Measurements from ENCODE around the gene DENND5B.
"Not testable (repeated sequence)": the region's sequence is repeated elsewhere in the genome, so short reads cannot be mapped to it uniquely, and the experiment has no call there.

DENND5B gene

GRCh38 chr12:31557707-31558106 lies 33.2 kb downstream of the DENND5B start:
- no peak for DNase-seq (ENCODE audit: low read depth)

- DNase-seq (ENCODE audit: low read depth), result not testable (repeated sequence)
Observed at GRCh38 chr12:31555466-31555865, 35.5 kb downstream of the DENND5B start.

GRCh38 chr12:31550590-31550989 lies 40.3 kb downstream of the DENND5B start:
- not testable (repeated sequence) for DNase-seq (ENCODE audit: low read depth)

GRCh38 chr12:31536672-31537071 lies 54.3 kb downstream of the DENND5B start:
- DNase-seq (ENCODE audit: low read depth), result no peak

GRCh38 chr12:31533470-31533869 lies 57.5 kb downstream of the DENND5B start:
- DNase-seq (ENCODE audit: low read depth), result no peak

- no peak for DNase-seq (ENCODE audit: low read depth)
Observed at GRCh38 chr12:31531893-31532292, 59.0 kb downstream of the DENND5B start.

GRCh38 chr12:31528095-31528494 lies 62.8 kb downstream of the DENND5B start:
- DNase-seq (ENCODE audit: low read depth), result no peak

- no peak for DNase-seq (ENCODE audit: low read depth)
Observed at GRCh38 chr12:31527083-31527482, 63.9 kb downstream of the DENND5B start.

GRCh38 chr12:31526158-31526546 lies 64.8 kb downstream of the DENND5B start:
- DNase-seq (ENCODE audit: low read depth), result no peak

GRCh38 chr12:31525496-31526157 lies 65.3 kb downstream of the DENND5B start:
- DNase-seq (ENCODE audit: low read depth), result no peak

GRCh38 chr12:31524791-31525495 lies 66.0 kb downstream of the DENND5B start:
- DNase-seq (ENCODE audit: low read depth), result no peak

GRCh38 chr12:31523306-31523705 lies 67.6 kb downstream of the DENND5B start:
- DNase-seq (ENCODE audit: low read depth), result no peak

GRCh38 chr12:31522607-31523006 lies 68.3 kb downstream of the DENND5B start:
- DNase-seq (ENCODE audit: low read depth), result no peak

GRCh38 chr12:31521964-31522363 lies 69.0 kb downstream of the DENND5B start:
- no peak for DNase-seq (ENCODE audit: low read depth)

- DNase-seq (ENCODE audit: low read depth), result no peak
Observed at GRCh38 chr12:31519511-31519910, 71.4 kb downstream of the DENND5B start.

GRCh38 chr12:31518680-31519227 lies 72.2 kb downstream of the DENND5B start:
- DNase-seq (ENCODE audit: low read depth), result no peak

GRCh38 chr12:31517994-31518393 lies 72.9 kb downstream of the DENND5B start:
- DNase-seq (ENCODE audit: low read depth), result no peak

- DNase-seq (ENCODE audit: low read depth), result no peak
Observed at GRCh38 chr12:31516702-31517101, 74.2 kb downstream of the DENND5B start.

GRCh38 chr12:31514912-31515311 lies 76.0 kb downstream of the DENND5B start:
- no peak for DNase-seq (ENCODE audit: low read depth)

GRCh38 chr12:31510034-31510433 lies 80.9 kb downstream of the DENND5B start:
- no peak for DNase-seq (ENCODE audit: low read depth)

GRCh38 chr12:31508436-31509150 lies 82.3 kb downstream of the DENND5B start:
- DNase-seq (ENCODE audit: low read depth), result no peak

- DNase-seq (ENCODE audit: low read depth), result no peak
Observed at GRCh38 chr12:31507966-31508365, 83.0 kb downstream of the DENND5B start.
